ENCODE results near the gene GMCL2. TPM values are rescaled to one million over a fixed set of nuclear protein-coding genes. Genes with fewer than 3 reads are reported as not detected.

The GMCL2 gene
- polyA plus RNA-seq, 1 donor from 2014 or later: not detected

DNA sequence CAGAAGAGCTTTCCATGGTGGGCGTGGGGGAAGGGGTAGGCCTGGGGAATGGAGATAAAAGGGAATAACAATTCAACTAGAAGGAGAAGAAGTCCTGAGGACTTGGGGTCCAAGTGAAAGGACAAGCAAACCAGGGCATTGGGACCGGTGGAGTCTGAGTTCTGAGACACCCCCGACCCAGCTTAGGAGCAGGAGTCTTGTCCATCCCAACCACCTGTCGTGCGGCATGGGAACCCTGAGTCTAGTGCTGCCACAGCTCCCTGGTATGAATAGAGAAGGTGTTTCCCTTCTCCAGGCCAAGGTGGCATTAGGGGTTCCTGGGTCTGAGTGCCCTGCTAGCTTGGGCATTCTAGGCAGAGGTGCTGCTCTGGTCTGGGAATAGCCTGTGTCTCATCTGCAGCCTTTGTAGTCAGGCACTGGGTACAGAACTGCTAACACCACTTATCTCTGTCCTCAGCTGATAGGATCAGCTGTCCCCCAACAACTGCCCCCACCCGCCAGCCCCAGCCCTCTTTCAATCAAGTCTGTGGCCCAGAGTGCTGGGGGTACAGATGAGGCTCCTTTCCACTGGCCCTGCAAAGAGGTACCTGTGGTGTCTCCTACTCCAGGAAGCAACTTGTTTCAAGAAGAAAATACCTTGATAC is 27.1 kb upstream of the GMCL2 start:
- Histone ChIP-seq H3K27ac (ENCODE audit: low read length) (no peak overlapping the region), H3K4me2 (ENCODE audit: low read length) (no peak overlapping the region), H3K36me3 (ENCODE audit: insufficient read depth, low read length) (peaks cover 10% of the 10 kb centered on the region), H2AFZ (ENCODE audit: low read depth, low read length) (no peak overlapping the region), H3K9ac (ENCODE audit: low read length) (no peak overlapping the region), H3F3A (ENCODE audit: insufficient read depth, low read length, poor library complexity, severe bottlenecking) (no peaks in the 10 kb centered on the region), H4K20me1 (ENCODE audit: insufficient read depth) (peaks cover 5% of the 10 kb centered on the region), H3K9me2 (ENCODE audit: insufficient read depth, low read length) (no peaks in the 10 kb centered on the region), H3K79me2 (replicated peaks; ENCODE audit: insufficient read depth, low read length) (no peaks in the 10 kb centered on the region), H3K4me3 (ENCODE audit: low read length) (no peak overlapping the region), H3K27me3 (ENCODE audit: insufficient read depth, low read depth, low read length) (no peaks in the 10 kb centered on the region), H3K9me3 (ENCODE audit: low read length) (no peaks in the 10 kb centered on the region)
- no peak for TF ChIP-seq MXI1 (conservative IDR thresholded peaks at IDR 0.05; ENCODE audit: poor library complexity, severe bottlenecking)
- no peak for TF ChIP-seq TAF1 (IDR thresholded peaks at IDR 0.05; ENCODE audit: low read depth)
- TF ChIP-seq RAD21 (conservative IDR thresholded peaks at IDR 0.05): no peak

DNA sequence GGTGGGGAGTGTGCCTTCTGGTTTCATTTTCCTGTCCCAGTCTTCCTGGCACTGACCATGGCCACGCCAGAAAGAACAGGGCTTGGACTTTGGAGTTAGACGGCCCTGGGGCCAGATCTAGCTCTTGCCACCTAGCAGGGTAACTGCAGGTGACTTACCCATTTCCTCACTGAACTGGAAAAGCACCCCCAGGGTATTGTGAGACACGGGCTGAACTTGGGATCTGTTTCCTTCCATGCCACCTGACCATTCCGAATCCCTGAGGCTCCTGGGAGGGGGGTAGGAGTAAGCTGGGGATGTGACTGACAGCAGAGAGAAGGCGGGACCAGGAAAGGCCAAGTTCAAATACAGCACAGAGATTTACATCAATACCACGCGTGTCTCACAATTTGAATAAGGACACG is 26.6 kb upstream of the GMCL2 start:
- Histone ChIP-seq H3K9ac (ENCODE audit: low read length) (no peak overlapping the region), H3K9me3 (ENCODE audit: low read length) (no peaks in the 10 kb centered on the region), H3K36me3 (ENCODE audit: insufficient read depth, low read length) (peaks cover 10% of the 10 kb centered on the region), H3F3A (ENCODE audit: insufficient read depth, low read length, poor library complexity, severe bottlenecking) (no peaks in the 10 kb centered on the region), H3K9me2 (ENCODE audit: insufficient read depth, low read length) (no peaks in the 10 kb centered on the region), H3K27me3 (ENCODE audit: insufficient read depth, low read depth, low read length) (no peaks in the 10 kb centered on the region), H3K27ac (ENCODE audit: low read length) (no peak overlapping the region), H3K79me2 (replicated peaks; ENCODE audit: insufficient read depth, low read length) (peaks cover 4% of the 10 kb centered on the region), H3K4me2 (ENCODE audit: low read length) (no peak overlapping the region), H2AFZ (ENCODE audit: low read depth, low read length) (no peak overlapping the region), H3K4me3 (ENCODE audit: low read length) (no peak overlapping the region), H4K20me1 (ENCODE audit: insufficient read depth) (peaks cover 7% of the 10 kb centered on the region)
- no peak for TF ChIP-seq POLR2AphosphoS5 (IDR thresholded peaks at IDR 0.05)
- no peak for TF ChIP-seq TAF1 (IDR thresholded peaks at IDR 0.05; ENCODE audit: low read depth)
- TF ChIP-seq RAD21 (conservative IDR thresholded peaks at IDR 0.05): no peak
- TF ChIP-seq MXI1 (conservative IDR thresholded peaks at IDR 0.05; ENCODE audit: poor library complexity, severe bottlenecking): no peak
- TF ChIP-seq SMC3 (conservative IDR thresholded peaks at IDR 0.05; ENCODE audit: poor library complexity): no peak
- no peak for TF ChIP-seq EZH2 (IDR thresholded peaks at IDR 0.05; ENCODE audit: borderline replicate concordance, insufficient read depth, low read length, poor library complexity, severe bottlenecking)
- TF ChIP-seq EP300 (conservative IDR thresholded peaks at IDR 0.05; ENCODE audit: poor library complexity, severe bottlenecking): no peak
- TF ChIP-seq, protein P1, sequence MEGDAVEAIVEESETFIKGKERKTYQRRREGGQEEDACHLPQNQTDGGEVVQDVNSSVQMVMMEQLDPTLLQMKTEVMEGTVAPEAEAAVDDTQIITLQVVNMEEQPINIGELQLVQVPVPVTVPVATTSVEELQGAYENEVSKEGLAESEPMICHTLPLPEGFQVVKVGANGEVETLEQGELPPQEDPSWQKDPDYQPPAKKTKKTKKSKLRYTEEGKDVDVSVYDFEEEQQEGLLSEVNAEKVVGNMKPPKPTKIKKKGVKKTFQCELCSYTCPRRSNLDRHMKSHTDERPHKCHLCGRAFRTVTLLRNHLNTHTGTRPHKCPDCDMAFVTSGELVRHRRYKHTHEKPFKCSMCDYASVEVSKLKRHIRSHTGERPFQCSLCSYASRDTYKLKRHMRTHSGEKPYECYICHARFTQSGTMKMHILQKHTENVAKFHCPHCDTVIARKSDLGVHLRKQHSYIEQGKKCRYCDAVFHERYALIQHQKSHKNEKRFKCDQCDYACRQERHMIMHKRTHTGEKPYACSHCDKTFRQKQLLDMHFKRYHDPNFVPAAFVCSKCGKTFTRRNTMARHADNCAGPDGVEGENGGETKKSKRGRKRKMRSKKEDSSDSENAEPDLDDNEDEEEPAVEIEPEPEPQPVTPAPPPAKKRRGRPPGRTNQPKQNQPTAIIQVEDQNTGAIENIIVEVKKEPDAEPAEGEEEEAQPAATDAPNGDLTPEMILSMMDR (IDR thresholded peaks at IDR 0.05; ENCODE audit: poor library complexity, severe bottlenecking): no peak
- TF ChIP-seq, protein P2, sequence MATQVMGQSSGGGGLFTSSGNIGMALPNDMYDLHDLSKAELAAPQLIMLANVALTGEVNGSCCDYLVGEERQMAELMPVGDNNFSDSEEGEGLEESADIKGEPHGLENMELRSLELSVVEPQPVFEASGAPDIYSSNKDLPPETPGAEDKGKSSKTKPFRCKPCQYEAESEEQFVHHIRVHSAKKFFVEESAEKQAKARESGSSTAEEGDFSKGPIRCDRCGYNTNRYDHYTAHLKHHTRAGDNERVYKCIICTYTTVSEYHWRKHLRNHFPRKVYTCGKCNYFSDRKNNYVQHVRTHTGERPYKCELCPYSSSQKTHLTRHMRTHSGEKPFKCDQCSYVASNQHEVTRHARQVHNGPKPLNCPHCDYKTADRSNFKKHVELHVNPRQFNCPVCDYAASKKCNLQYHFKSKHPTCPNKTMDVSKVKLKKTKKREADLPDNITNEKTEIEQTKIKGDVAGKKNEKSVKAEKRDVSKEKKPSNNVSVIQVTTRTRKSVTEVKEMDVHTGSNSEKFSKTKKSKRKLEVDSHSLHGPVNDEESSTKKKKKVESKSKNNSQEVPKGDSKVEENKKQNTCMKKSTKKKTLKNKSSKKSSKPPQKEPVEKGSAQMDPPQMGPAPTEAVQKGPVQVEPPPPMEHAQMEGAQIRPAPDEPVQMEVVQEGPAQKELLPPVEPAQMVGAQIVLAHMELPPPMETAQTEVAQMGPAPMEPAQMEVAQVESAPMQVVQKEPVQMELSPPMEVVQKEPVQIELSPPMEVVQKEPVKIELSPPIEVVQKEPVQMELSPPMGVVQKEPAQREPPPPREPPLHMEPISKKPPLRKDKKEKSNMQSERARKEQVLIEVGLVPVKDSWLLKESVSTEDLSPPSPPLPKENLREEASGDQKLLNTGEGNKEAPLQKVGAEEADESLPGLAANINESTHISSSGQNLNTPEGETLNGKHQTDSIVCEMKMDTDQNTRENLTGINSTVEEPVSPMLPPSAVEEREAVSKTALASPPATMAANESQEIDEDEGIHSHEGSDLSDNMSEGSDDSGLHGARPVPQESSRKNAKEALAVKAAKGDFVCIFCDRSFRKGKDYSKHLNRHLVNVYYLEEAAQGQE (IDR thresholded peaks at IDR 0.05; ENCODE audit: borderline replicate concordance): no peak
